Measurements from ENCODE around the gene DHCR24. TPM values are rescaled to one million over a fixed set of nuclear protein-coding genes. Genes with fewer than 3 reads are reported as not detected.
A peak's percentile ranks its signal among the peaks of the same experiment; 100 is the strongest.

DHCR24 gene
- total RNA-seq, 1 donor from 2014 or later: 168 TPM

- Histone ChIP-seq H3K4me2 (ENCODE audit: low read length) (peak overlapping the region; percentile 10), H3K27me3 (ENCODE audit: insufficient read depth, low read length) (peaks cover 2% of the 10 kb centered on the region), H3K4me3 (ENCODE audit: insufficient read depth, low read depth, low read length) (no peak overlapping the region), H3K9ac (ENCODE audit: low read length) (no peak overlapping the region), H4K20me1 (ENCODE audit: insufficient read depth, low read length) (no peaks in the 10 kb centered on the region), H3K9me3 (ENCODE audit: insufficient read depth, low read depth, low read length) (no peaks in the 10 kb centered on the region), H3K79me2 (ENCODE audit: insufficient read depth, low read length) (no peaks in the 10 kb centered on the region), H2AFZ (ENCODE audit: low read depth, low read length) (no peak overlapping the region), H3K36me3 (ENCODE audit: insufficient read depth, low read length) (no peaks in the 10 kb centered on the region), H3K27ac (ENCODE audit: low read depth, low read length) (no peak overlapping the region), H3K4me1 (ENCODE audit: insufficient read depth, low read length) (peaks cover 8% of the 10 kb centered on the region)
- DNase-seq (ENCODE audit: low read depth) (no peak), FAIRE-seq (no peak)
- H3K27ac Mint-ChIP-seq (ENCODE audit: unreplicated experiment): no peak overlapping the region
- TF ChIP-seq CTCF (IDR thresholded peaks at IDR 0.05; ENCODE audit: insufficient read depth, low read depth, low read length): no peak
- no peak for TF ChIP-seq EZH2 (IDR thresholded peaks at IDR 0.05; ENCODE audit: insufficient read depth, low read length)
- peaks cover 7% of the 10 kb centered on the region for H3K4me1 Mint-ChIP-seq (ENCODE audit: low read depth, unreplicated experiment)
- H3K4me3 Mint-ChIP-seq (ENCODE audit: unreplicated experiment): no peak overlapping the region
- H3K27me3 Mint-ChIP-seq (ENCODE audit: low read depth, unreplicated experiment): peaks cover 4% of the 10 kb centered on the region
- H3K36me3 Mint-ChIP-seq (ENCODE audit: low read depth, unreplicated experiment): no peaks in the 10 kb centered on the region
- peaks cover 3% of the 10 kb centered on the region for H3K9me3 Mint-ChIP-seq (ENCODE audit: unreplicated experiment)
Observed at GRCh38 chr1:54926970-54927369, 40.0 kb upstream of the DHCR24 start.

GRCh38 chr1:54922921-54923421, 36.0 kb upstream of the DHCR24 start:
- H3K4me2 ChIP-seq (ENCODE audit: low read length): no peak overlapping the region
- H3K27me3 ChIP-seq (ENCODE audit: insufficient read depth, low read length): peaks cover 2% of the 10 kb centered on the region
- H3K27ac ChIP-seq (ENCODE audit: low read depth, low read length): no peak overlapping the region
- H3K4me3 ChIP-seq (ENCODE audit: insufficient read depth, low read depth, low read length): no peak overlapping the region
- Mint-ChIP-seq H3K27me3 (ENCODE audit: low read depth, unreplicated experiment) (peaks cover 11% of the 10 kb centered on the region), H3K9me3 (ENCODE audit: unreplicated experiment) (no peaks in the 10 kb centered on the region), H3K4me3 (ENCODE audit: unreplicated experiment) (no peak overlapping the region), H3K27ac (ENCODE audit: unreplicated experiment) (no peak overlapping the region), H3K4me1 (ENCODE audit: low read depth, unreplicated experiment) (peaks cover 7% of the 10 kb centered on the region), H3K36me3 (ENCODE audit: low read depth, unreplicated experiment) (no peaks in the 10 kb centered on the region)
- DNase-seq (ENCODE audit: low read depth) (peak; percentile 10), FAIRE-seq (no peak)
- no peaks in the 10 kb centered on the region for H4K20me1 ChIP-seq (ENCODE audit: insufficient read depth, low read length)
- H3K79me2 ChIP-seq (ENCODE audit: insufficient read depth, low read length): no peaks in the 10 kb centered on the region
- H3K9me3 ChIP-seq (ENCODE audit: insufficient read depth, low read depth, low read length): no peaks in the 10 kb centered on the region
- H3K9ac ChIP-seq (ENCODE audit: low read length): no peak overlapping the region
- H3K4me1 ChIP-seq (ENCODE audit: insufficient read depth, low read length): peaks cover 8% of the 10 kb centered on the region
- H3K36me3 ChIP-seq (ENCODE audit: insufficient read depth, low read length): no peaks in the 10 kb centered on the region
- no peak overlapping the region for H2AFZ ChIP-seq (ENCODE audit: low read depth, low read length)
- TF ChIP-seq EZH2 (IDR thresholded peaks at IDR 0.05; ENCODE audit: insufficient read depth, low read length) (no peak), CTCF (IDR thresholded peaks at IDR 0.05; ENCODE audit: insufficient read depth, low read depth, low read length) (no peak)

GRCh38 chr1:54922040-54922761, 35.2 kb upstream of the DHCR24 start:
- H3K79me2 ChIP-seq (ENCODE audit: insufficient read depth, low read length): no peaks in the 10 kb centered on the region
- H2AFZ ChIP-seq (ENCODE audit: low read depth, low read length): no peak overlapping the region
- peaks cover 3% of the 10 kb centered on the region for H3K4me1 Mint-ChIP-seq (ENCODE audit: low read depth, unreplicated experiment)
- no peak overlapping the region for H3K4me3 Mint-ChIP-seq (ENCODE audit: unreplicated experiment)
- FAIRE-seq: no peak
- no peak overlapping the region for H3K4me3 ChIP-seq (ENCODE audit: insufficient read depth, low read depth, low read length)
- H3K27me3 ChIP-seq (ENCODE audit: insufficient read depth, low read length): peaks cover 2% of the 10 kb centered on the region
- no peak overlapping the region for H3K27ac Mint-ChIP-seq (ENCODE audit: unreplicated experiment)
- H3K9me3 Mint-ChIP-seq (ENCODE audit: unreplicated experiment): no peaks in the 10 kb centered on the region
- no peak overlapping the region for H3K9ac ChIP-seq (ENCODE audit: low read length)
- no peaks in the 10 kb centered on the region for H4K20me1 ChIP-seq (ENCODE audit: insufficient read depth, low read length)
- TF ChIP-seq CTCF (IDR thresholded peaks at IDR 0.05; ENCODE audit: insufficient read depth, low read depth, low read length): no peak
- no peak for TF ChIP-seq EZH2 (IDR thresholded peaks at IDR 0.05; ENCODE audit: insufficient read depth, low read length)
- no peak overlapping the region for H3K27ac ChIP-seq (ENCODE audit: low read depth, low read length)
- no peaks in the 10 kb centered on the region for H3K36me3 Mint-ChIP-seq (ENCODE audit: low read depth, unreplicated experiment)
- no peak for DNase-seq (ENCODE audit: low read depth)
- no peak overlapping the region for H3K4me2 ChIP-seq (ENCODE audit: low read length)
- peaks cover 15% of the 10 kb centered on the region for H3K27me3 Mint-ChIP-seq (ENCODE audit: low read depth, unreplicated experiment)
- no peaks in the 10 kb centered on the region for H3K36me3 ChIP-seq (ENCODE audit: insufficient read depth, low read length)
- no peaks in the 10 kb centered on the region for H3K9me3 ChIP-seq (ENCODE audit: insufficient read depth, low read depth, low read length)
- H3K4me1 ChIP-seq (ENCODE audit: insufficient read depth, low read length): peaks cover 5% of the 10 kb centered on the region

Measured in astrocyte (in vitro differentiated cells and primary cell).